Renal cortex interstitium (tissue), 11 donors: ENCODE data around the gene SLC6A7. TPM values are rescaled to one million over a fixed set of nuclear protein-coding genes. Genes with fewer than 3 reads are reported as not detected.
A peak's percentile ranks its signal among the peaks of the same experiment; 100 is the strongest.

ENCODE experiments used
- DNase-seq, 11 donors: peaks; one replicate each; pipeline ENCODE4 v3.0.0-alpha.2; 2013; ENCODE audit warnings: low read depth in 9 of 11, low spot score in 4 of 11; ENCODE audit errors: extremely low read depth in 1 of 11
- polyA plus RNA-seq, 3 donors: library from polyadenylated mRNA; unstranded; fragments of 120-200 nt; gene quantifications; one replicate each; pipeline ENCODE4 v1.2.1, GENCODE V29; 2013; ENCODE audit not compliant: insufficient read length in 3 of 3

SLC6A7 gene
- polyA plus RNA-seq, 3 donors: 0.11 to 0.22 (median 0.17) TPM

GRCh38 chr5:150153957-150154617, 35.8 kb upstream of the SLC6A7 start:
- no peak for DNase-seq

- DNase-seq: no peak
These were observed 35.2 kb upstream of the SLC6A7 start for GRCh38 chr5:150154618-150155128.

- peak in 6 of 11 donors; percentile 67 to 82 (median 76) for DNase-seq
These were observed 34.4 kb upstream of the SLC6A7 start, which contains the start of gene PDGFRB for GRCh38 chr5:150155258-150156026. Gene PDGFRB, minus strand, starts transcription at chr5:150155845. Its CDS starts 18,798 bp downstream, at chr5:150137047.

DNA sequence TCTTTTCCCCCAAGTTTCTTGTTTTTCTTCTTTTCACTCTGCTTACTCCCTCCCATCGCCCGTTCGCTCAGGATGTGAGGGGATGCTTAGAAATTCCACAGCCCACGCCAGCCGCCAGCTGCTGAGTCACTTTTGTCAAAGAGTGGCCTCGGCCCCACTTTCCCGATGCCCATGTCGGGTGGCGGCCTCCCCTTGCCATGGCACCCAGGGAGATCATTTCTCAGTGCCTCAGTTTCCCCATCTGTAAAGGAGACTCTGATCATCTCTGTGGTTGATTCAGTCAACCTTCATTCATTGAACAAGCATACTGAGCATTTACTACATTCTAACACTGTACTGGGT, 33.9 kb upstream of the SLC6A7 start:
- no peak for DNase-seq

DNA sequence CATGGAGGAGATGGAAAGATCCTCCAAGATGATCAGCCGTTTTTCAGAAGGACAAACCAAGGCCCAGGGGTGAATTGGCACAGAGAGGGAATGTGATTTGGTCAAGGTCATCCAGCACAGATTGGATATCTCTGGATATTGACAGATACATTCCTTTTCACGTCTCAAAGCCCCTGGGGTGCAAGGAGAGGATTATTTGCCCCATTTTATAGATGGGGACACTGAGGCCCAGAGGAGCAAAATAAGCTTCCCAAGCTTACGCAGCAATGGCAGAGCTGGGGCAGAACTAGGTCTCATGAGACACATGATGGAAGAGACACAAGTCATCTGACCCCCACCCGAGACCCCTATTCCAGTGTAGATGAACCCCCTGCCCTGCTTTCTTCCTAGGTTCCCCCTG, 33.3 kb upstream of the SLC6A7 start:
- DNase-seq: no peak

DNA sequence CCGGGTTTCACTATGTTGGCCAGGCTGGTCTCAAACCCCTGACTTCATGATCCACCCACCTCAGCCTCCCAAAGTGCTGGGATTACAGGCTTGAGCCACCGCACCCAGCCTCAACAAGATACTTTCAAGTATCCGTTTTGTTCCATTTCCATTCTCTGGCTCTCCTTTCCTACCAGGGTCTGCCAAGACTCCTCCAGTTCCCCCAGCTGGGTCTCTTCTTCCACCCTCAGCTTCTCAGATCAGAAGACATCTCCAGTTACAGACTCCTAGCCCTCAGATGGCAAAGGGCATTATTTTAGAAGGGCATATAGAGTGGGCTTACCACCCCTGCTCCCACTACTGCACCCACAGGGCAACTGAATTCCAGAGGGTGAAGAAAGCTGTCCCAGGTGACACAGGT, 32.7 kb upstream of the SLC6A7 start:
- DNase-seq: no peak

DNA sequence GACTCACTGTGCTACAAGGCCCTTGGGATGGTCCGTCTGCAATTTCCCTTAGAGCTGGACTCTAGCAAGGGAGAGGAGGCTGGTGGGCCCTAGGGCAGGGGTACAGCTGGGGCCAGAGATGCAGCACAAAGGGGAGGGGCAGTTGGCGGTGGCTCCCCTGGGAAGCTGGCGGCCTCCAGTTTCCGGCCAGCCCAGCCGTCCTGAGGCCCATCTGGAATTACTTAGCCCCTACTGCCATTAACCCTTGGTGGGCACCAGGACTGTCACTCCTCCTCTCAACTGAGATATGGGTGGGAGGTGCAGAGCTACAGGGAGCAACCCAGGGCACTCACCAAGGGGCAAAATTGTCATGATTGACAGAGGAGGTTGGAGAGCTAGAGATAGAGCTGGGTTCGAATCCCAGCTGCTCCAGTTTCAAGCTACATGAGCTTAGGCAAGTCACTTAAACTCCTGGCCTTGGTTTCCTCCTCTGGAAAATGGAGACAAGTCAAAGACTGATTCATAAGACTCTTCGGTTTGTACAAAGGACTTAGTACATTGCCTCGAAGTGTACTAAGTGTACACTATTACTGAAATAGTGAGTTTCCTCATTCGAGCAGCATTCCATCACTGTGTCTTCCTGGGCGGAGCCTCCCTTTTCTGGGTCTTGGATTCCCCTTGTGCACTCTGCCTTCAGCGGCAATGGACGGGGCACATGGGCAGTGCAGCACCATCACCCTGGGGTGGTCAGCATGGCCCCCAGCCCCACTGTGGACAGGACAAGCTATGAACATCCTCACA, 31.5 kb upstream of the SLC6A7 start:
- DNase-seq: no peak

DNA sequence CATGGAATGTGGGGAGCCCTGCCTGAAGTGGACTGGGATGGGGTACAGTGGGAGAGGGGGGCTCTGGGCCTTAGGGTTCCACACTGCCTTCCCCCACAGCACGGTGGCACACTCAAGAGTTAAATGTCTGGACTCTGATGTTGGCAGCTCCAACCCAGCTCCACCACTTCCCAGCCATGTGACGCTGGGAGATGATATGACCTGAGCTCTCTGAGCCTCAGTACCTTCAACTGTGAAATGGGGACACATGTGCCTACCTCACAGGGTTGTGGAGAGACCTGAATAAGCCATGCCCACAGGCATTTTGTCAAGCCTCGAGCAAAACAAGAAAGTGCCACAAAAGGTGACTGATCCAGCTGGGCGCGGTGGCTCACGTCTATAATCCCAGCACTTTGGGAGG, 30.8 kb upstream of the SLC6A7 start:
- no peak for DNase-seq

DNA sequence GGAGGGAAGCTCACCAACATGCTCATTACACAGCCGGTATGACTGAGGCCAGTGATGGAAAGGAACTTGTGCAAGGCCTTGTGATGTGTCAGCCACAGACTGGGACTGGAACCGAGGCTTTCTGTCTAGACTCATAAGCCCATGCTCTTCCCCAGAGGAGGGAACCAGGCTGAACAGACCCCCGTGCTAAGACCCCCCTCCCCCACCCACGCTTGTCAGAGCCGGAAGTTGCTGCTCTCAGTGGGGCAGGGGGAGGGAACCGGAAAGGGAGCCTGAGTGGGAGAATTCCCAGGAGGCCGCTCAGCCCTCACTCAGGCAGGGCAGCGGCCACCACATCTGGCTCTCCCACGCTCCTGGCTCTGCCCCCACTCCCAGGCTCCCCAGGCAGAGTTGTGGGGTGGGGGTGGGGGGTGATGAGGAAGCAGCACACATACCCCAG, 30.1 kb upstream of the SLC6A7 start:
- peak in 3 of 11 donors; percentile 56 to 77 (median 63) for DNase-seq

GRCh38 chr5:150160448-150161081, 29.3 kb upstream of the SLC6A7 start:
- DNase-seq: no peak

DNA sequence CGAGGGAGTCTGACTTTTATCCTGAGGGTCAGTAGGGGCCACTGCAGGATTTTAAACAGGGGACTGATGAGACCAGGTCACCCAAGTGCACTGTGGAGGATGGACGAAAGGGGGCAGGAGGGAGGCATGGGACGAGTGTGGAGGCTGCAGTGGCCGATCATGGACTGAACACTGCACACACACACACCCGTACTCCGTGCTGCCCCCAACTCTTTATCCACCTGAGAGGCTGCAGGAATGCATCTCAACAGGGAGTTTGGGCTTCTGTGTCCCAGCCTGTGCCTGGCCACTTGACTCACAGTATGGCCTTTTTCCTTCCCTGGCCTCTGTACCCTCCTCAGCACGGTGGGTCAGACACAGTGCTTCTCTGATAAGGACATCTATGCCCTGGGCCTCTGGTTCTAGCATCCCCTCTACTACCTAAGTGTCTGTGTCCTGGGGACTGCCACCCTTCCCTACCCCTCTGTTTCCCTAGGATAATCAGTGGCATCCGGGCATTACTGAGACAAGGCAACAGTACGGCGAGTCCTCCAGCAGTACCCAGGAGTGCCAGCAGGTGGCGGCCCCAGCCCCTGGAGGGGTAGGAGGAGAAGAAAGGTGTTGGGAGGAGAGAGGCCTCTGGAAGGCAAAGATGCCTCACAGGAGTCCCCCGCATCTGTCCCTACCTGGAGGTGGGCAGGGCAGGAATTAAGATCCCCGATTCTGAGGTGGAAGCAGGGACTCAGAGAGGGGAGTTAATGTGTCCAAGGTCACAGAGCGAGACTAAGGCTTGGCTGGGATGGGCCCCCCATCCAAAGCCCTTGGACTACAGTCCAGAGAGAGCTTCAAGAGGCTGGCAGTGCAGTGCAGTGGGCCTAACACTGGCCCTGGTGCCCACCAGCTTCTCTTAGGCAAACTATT, 28.4 kb upstream of the SLC6A7 start:
- peak in 1 of 11 donors; percentile 62 for DNase-seq

DNA sequence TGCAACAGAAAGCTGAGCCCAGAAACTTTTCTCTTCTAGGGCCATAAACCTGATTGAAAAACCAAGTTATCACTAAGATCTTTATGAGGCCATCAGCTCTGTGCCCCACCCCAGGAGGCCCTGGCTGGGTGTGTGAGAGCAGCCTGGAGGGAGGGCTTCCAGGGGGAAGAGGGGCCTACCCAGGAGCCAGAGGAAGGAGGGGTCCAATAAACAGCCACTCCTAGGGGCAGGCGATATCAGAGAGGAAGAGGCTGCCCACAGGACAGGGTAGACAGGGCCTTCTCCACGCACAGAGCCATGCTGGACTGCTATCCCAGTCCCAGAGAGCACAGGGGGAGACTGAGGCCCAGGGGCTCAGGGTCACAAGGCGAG, 27.7 kb upstream of the SLC6A7 start:
- no peak for DNase-seq

DNA sequence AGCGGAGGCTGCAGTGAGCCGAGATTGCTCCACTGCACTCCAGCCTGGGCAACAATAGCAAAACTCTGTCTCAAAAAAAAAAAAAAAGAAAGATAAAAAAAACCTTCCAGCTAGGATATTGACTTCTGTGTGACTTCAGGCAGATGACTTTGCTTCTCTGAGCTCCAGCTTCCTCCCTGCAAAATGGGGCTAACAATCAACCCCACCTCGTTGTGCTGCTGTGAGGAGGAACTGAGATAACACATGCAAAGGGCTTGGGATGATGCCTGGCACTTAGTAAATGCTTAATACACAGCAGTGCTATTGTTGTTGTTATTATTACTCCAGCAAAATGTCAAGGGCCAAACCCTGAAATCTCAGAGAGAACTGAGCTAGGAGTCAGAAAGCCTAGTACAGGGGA, 26.8 kb upstream of the SLC6A7 start:
- no peak for DNase-seq

DNA sequence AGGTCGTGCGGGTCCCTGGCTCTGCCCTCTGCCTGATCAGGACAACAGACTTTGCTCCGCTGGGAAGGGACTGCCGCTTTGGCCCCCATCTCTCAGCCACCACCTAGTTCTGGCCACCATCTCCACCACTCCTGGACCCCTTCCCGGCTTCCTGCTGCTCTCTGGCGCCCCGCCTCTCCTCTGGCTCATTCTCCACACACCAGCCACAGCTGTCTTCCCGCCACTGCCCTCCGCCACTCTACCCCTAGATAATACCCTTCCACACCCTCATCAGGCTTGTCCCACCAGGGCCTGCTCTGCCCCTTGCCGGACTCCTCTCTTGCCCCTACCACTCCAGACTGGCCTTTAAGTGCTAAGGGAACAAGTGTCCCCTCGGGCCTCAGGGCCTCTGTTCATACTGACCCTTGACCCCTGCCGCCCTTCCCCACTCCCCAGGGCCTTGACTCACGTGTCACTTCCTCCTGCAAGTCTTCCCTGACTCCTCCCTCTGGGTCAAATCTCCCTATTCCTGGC, 26.3 kb upstream of the SLC6A7 start:
- no peak for DNase-seq

DNA sequence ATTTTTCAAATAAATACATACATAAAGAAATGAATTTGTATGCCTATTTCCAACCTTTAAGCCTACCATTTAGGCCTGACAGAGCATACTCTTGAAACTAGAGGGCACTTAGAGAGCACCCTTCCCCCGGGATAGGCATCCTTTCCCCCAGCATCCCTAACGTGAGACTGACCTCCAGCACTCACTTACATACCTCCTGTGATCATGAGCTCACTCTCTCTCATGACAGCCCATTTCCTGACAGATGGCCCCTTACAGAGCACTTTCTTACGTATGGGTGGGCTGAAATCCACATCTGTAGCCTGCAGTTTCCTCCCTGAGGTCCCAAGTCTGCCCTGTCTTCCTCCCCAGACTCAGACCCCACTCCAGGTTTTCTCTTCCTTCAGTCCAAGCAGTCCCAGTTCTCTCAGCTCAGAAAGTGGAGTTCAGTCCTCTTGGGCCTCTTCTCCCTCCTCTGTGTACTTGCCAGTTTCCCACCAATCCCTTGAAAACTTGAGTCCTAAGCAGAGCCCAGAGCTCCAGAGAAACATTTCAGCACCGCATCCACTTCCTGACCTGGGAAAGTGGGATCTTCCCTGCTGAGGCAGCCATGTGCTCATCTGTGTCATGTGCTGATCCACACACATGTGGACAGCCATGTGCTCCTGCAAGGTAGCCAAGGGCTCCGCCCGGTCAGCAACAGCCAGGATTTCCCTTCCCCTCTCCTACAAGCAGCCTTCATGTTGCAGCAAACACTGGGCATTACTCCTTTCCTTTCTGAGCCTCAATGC, 25.5 kb upstream of the SLC6A7 start:
- DNase-seq: no peak

GRCh38 chr5:150166037-150166649, 23.7 kb upstream of the SLC6A7 start:
- DNase-seq: no peak
